A673 (cell line): ENCODE measurements around the gene CSHL1. TPM values are rescaled to one million over a fixed set of nuclear protein-coding genes. Genes with fewer than 3 reads are reported as not detected.
A peak's percentile ranks its signal among the peaks of the same experiment; 100 is the strongest.

ENCODE experiments used
- BruUV-seq: library from RNA; stranded (reverse); fragments of 400-500 nt; replicated peaks from 2 replicates; lab custom pipeline; 2021; lab: Mats Ljungman, UMichigan
- CTCF ChIA-PET: fragments of 300-600 bp; sonication (Branson Sonifier 250); formaldehyde crosslinking; loops from one replicate; lab custom pipeline; 2022; ENCODE audit warnings: antibody characterized with exemption; lab: Charles Lee
- POLR2A ChIA-PET: fragments of 300-600 bp; sonication (Branson Sonifier 250); formaldehyde crosslinking; loops from one replicate; lab custom pipeline; 2022; ENCODE audit warnings: antibody characterized with exemption; ENCODE audit not compliant: low non-redundant PET; lab: Charles Lee
- DNase-seq: peaks from one replicate; pipeline ENCODE4 v3.0.0-alpha.2; 2015; ENCODE audit warnings: low spot score
- H3K27ac ChIP-seq: fragments of 200-600 bp; sonication (generic); 2 replicates; pipeline ENCODE4 v1.5.1; 2016; ENCODE audit warnings: mixed run types, low read depth, mild to moderate bottlenecking, mixed read lengths, antibody characterized with exemption, low read length; ENCODE audit not compliant: poor library complexity, severe bottlenecking
- H3K27me3 ChIP-seq: fragments of 200-600 bp; sonication (generic); replicated peaks from 2 replicates; pipeline ENCODE4 v1.6.1; 2017; ENCODE audit warnings: mixed run types, low read depth, mild to moderate bottlenecking, mixed read lengths, antibody characterized with exemption, low read length; ENCODE audit not compliant: insufficient read depth, poor library complexity
- H3K36me3 ChIP-seq: fragments of 200-600 bp; sonication (generic); 2 replicates; pipeline ENCODE4 v1.6.1; 2016; ENCODE audit warnings: mixed run types, mild to moderate bottlenecking, mixed read lengths, antibody characterized with exemption, low read length; ENCODE audit not compliant: insufficient read depth, poor library complexity, severe bottlenecking
- H3K4me1 ChIP-seq: fragments of 200-600 bp; sonication (generic); 2 replicates; pipeline ENCODE4 v1.6.1; 2017; ENCODE audit warnings: mixed run types, mild to moderate bottlenecking, mixed read lengths, antibody characterized with exemption, low read length; ENCODE audit not compliant: insufficient read depth, poor library complexity, severe bottlenecking
- H3K4me3 ChIP-seq: fragments of 200-600 bp; sonication (generic); 2 replicates; pipeline ENCODE4 v1.5.1; 2016; ENCODE audit warnings: low read depth, mixed run types, mild to moderate bottlenecking, mixed read lengths, low read length; ENCODE audit not compliant: poor library complexity, severe bottlenecking
- H3K9me3 ChIP-seq: fragments of 200-600 bp; sonication (generic); 2 replicates; pipeline ENCODE4 v1.6.1; 2016; ENCODE audit warnings: mixed run types, low read depth, mild to moderate bottlenecking, mixed read lengths, antibody characterized with exemption, low read length; ENCODE audit not compliant: poor library complexity, severe bottlenecking
- EZH2 ChIP-seq: fragments of 200-600 bp; sonication (generic); IDR thresholded peaks from 2 replicates; pipeline ENCODE4 v1.6.1; 2017; ENCODE audit warnings: borderline replicate concordance, low read depth, mild to moderate bottlenecking, mixed read lengths, antibody characterized with exemption, low read length; ENCODE audit not compliant: poor library complexity, severe bottlenecking
- intact Hi-C: fragments of 100-400 bp; cut with micrococcal nuclease; formaldehyde crosslinking; loops from one replicate; pipeline ENCODE4 v1.10.0; 2022; ENCODE audit not compliant: unreplicated experiment
- total RNA-seq: library from RNA; stranded (reverse); gene quantifications from 2 replicates; pipeline ENCODE4 v1.2.3, GENCODE V29; 2021
- TF ChIP-seq, protein P1 (sequence below): fragments of 300-800, 200-600 bp; sonication (generic); conservative IDR thresholded peaks from 2 replicates; pipeline ENCODE4 v1.5.1; 2017; ENCODE audit warnings: low read depth, mild to moderate bottlenecking, antibody characterized with exemption, low read length, moderate library complexity, mixed read lengths

The CSHL1 gene
- total RNA-seq, 1 experiment from 2014 or later: not detected

DNA sequence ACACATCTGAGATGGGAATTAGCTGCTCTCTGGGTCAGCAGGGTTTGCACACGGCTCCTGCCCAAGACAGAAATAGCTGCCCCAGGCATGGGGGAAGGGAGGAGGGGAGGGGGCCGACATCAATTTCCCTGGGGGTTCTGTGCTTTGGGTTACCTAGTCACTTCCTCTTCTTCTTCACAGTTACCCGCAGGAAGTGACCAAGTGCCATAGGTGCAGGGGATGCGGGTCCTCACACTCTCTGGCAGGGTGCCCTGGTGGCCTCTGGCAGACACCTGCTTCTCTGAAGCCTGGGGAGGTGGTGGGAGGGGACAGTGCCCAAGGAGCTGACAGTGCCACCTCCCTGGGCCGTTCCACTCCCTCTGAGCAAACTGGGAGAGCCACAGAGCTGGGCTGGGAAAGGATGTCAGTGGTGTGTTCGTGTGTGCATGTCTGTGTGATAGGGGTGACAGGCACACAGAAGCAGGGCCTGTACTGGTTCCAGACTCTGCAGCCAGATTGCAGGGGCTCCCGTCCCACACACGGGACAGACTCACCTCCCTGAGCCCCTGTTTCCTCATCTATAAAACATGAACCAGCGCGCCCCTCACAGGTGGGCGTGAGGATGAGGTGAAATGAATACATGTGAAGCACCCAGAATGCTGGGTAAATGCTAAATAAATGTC, 43.5 kb upstream of the CSHL1 start:
- Histone ChIP-seq H3K36me3 (no peaks in the 10 kb centered on the region), H3K27ac (no peak overlapping the region), H3K4me3 (no peak overlapping the region), H3K9me3 (no peaks in the 10 kb centered on the region), H3K27me3 (no peaks in the 10 kb centered on the region), H3K4me1 (no peaks in the 10 kb centered on the region)
- DNase-seq: no peak
- POLR2A ChIA-PET: no interaction called here
- intact Hi-C loops: no loop called here
- no peak for TF ChIP-seq EZH2
- TF ChIP-seq, protein P1, sequence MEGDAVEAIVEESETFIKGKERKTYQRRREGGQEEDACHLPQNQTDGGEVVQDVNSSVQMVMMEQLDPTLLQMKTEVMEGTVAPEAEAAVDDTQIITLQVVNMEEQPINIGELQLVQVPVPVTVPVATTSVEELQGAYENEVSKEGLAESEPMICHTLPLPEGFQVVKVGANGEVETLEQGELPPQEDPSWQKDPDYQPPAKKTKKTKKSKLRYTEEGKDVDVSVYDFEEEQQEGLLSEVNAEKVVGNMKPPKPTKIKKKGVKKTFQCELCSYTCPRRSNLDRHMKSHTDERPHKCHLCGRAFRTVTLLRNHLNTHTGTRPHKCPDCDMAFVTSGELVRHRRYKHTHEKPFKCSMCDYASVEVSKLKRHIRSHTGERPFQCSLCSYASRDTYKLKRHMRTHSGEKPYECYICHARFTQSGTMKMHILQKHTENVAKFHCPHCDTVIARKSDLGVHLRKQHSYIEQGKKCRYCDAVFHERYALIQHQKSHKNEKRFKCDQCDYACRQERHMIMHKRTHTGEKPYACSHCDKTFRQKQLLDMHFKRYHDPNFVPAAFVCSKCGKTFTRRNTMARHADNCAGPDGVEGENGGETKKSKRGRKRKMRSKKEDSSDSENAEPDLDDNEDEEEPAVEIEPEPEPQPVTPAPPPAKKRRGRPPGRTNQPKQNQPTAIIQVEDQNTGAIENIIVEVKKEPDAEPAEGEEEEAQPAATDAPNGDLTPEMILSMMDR: no peak
- CTCF ChIA-PET: no interaction called here
- BruUV-seq: no TSS peak

DNA sequence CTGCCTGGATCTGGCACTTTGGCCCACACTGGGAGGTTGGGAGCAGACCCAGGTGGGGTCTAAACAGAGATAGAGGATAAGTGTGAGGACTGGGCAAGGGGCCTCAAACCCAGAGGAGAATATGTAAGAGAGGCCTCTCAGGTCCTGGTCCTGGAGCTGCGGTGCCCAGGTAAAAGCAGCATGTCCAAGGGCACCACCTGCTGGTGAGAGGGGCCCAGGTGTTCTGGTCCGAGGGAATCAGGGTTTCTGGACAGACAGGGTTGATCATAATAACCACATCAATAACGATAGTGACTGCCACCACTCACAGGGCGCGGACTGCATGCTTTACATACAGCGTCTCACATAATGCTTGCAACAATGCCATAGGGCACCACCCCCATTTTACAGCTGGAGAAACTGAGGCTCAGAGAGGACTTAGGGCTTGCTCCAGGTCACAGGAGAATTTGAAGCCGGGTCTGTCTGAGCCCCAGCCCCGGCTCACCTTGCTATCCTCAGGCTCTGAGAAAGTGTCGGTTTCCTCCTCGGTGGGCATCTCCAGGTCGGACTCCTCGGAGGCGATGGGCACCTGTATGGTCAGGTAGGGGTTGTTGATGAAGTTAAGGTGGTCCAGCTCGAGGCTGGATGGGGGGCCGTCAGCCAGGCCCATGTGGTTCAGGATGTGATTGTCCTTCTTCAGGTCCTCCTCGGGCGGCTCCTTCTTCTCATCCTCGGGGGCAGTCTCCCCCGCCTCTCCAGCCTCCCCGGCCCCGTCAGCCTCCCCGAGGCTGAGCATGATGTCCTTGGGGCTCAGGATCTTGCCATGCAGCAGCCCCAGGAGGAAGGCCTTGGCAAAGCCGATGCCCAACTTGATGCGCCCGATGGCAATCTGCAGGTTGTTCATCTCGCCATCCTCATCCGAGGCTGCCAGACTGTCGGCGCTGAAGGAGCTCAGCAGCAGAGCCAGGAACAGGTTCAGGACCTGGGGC, 40.2 kb upstream of the CSHL1 start:
- no peak overlapping the region for H3K27ac ChIP-seq
- no peak overlapping the region for H3K4me3 ChIP-seq
- no peaks in the 10 kb centered on the region for H3K27me3 ChIP-seq
- no peak for DNase-seq
- no TSS peak for BruUV-seq
- H3K36me3 ChIP-seq: no peaks in the 10 kb centered on the region
- H3K9me3 ChIP-seq: no peaks in the 10 kb centered on the region
- no peaks in the 10 kb centered on the region for H3K4me1 ChIP-seq
- CTCF ChIA-PET: interaction anchor here (0.5 to 1.0 kb wide), 2 partner anchors 32 to 62 kb away, joined by 3 read pairs; no protein-coding TSS in a partner anchor
- POLR2A ChIA-PET: no interaction called here
- TF ChIP-seq, protein P1: peak; percentile 35; the same call in 1 of the 2 replicates
- no peak for TF ChIP-seq EZH2
- intact Hi-C loops: no loop called here

DNA sequence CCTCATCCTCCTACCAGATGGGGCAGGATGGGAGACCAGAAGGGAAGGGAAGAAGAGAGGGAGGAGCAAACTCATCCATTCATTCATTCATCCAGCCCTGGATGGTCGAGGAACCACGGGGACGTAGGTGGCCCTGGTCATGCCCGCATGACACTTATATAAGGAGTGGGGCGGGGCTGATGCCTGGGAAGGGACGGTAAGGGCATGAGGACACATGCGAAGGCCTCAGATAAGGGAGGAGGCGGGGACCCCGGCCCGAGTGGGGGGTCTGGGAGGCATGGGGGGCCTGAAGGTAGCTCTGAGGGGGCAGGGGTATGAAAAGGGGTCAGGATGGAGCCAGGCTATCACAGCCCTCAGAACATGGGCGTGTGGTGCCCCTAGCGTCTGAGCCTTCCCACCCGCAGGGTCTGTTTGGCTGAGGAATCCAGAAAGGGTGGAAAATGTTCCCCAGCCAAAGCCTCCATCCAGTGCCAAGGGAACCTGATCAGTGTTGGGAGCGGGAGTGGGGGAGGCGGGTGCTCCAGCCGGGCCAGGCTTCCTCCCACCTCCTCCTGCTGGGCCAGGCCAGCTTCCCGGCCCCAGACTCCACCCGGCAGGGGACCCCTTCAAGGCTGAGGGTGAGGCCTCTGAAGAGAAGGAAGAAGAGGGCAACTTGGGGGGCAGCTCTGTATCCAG, 38.7 kb upstream of the CSHL1 start:
- CTCF ChIA-PET: interaction anchor here (0.6 to 1.0 kb wide), 3 partner anchors 31 to 79 kb away, joined by 3 to 4 read pairs (median 4); no protein-coding TSS in a partner anchor
- Histone ChIP-seq H3K36me3 (no peaks in the 10 kb centered on the region), H3K4me3 (no peak overlapping the region), H3K27ac (no peak overlapping the region), H3K27me3 (no peaks in the 10 kb centered on the region), H3K4me1 (no peaks in the 10 kb centered on the region), H3K9me3 (no peaks in the 10 kb centered on the region)
- no peak for DNase-seq
- POLR2A ChIA-PET: no interaction called here
- intact Hi-C loops: no loop called here
- BruUV-seq: no TSS peak
- TF ChIP-seq, protein P1: no peak
- no peak for TF ChIP-seq EZH2
